HEK293T (cell line): ENCODE results near the gene DNAL4.

Experiments
- ARNT ChIP-seq: fragments of 450-650 bp; IDR thresholded peaks from 2 replicates; pipeline ENCODE4 v1.6.1; 2017; ENCODE audit warnings: mild to moderate bottlenecking
- BHLHE40 ChIP-seq: fragments of 450-650 bp; IDR thresholded peaks from 2 replicates; pipeline ENCODE4 v1.6.1; 2016; ENCODE audit warnings: mild to moderate bottlenecking, moderate library complexity, borderline replicate concordance
- CTBP1 ChIP-seq: fragments of 450-650 bp; IDR thresholded peaks from 2 replicates; pipeline ENCODE4 v1.6.1; 2016; ENCODE audit warnings: borderline replicate concordance
- FOXA1 ChIP-seq: fragments of 450-650 bp; IDR thresholded peaks from 2 replicates; pipeline ENCODE4 v1.6.1; 2016; ENCODE audit warnings: mild to moderate bottlenecking
- FOXM1 ChIP-seq: fragments of 450-650 bp; IDR thresholded peaks from 2 replicates; pipeline ENCODE4 v1.6.1; 2017; ENCODE audit warnings: mild to moderate bottlenecking, borderline replicate concordance
- SP1 ChIP-seq: fragments of 450-650 bp; IDR thresholded peaks from 2 replicates; pipeline ENCODE4 v1.6.1; 2017
- SUZ12 ChIP-seq: fragments of 450-650 bp; IDR thresholded peaks from 2 replicates; pipeline ENCODE4 v1.6.1; 2016; ENCODE audit warnings: mild to moderate bottlenecking
- TARDBP ChIP-seq: fragments of 450-650 bp; IDR thresholded peaks from 2 replicates; pipeline ENCODE4 v1.6.1; 2016
- TF ChIP-seq, protein P1 (sequence below): fragments of 450-650 bp; IDR thresholded peaks from 2 replicates; pipeline ENCODE4 v1.6.1; 2016

DNA sequence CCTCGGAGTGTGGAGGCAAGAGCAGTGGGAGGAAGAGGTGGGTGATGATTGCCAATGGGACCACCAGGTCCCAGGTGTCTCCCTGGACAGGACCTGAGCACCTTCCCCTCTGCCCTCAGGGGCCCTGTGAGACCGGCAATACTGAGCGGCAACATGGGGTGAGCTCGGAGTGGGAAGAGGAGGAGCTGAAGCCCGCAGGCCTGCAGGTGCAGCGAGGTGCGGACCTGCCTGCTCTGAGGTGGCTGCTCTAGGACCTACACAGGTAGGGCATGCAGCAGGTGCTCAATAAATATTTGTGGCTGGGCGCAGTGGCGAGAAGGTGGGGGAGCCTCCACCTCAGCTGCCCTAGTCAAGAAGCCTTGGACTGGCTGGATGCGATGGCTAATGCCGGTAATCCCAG, 25.9 kb downstream of the DNAL4 start:
- TF ChIP-seq ARNT (no peak), FOXA1 (no peak), TARDBP (no peak), SP1 (no peak), BHLHE40 (no peak), CTBP1 (no peak), FOXM1 (no peak), SUZ12 (no peak)
- TF ChIP-seq, protein P1, sequence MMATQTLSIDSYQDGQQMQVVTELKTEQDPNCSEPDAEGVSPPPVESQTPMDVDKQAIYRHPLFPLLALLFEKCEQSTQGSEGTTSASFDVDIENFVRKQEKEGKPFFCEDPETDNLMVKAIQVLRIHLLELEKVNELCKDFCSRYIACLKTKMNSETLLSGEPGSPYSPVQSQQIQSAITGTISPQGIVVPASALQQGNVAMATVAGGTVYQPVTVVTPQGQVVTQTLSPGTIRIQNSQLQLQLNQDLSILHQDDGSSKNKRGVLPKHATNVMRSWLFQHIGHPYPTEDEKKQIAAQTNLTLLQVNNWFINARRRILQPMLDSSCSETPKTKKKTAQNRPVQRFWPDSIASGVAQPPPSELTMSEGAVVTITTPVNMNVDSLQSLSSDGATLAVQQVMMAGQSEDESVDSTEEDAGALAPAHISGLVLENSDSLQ: no peak
